ENCODE results near the gene RXRG. TPM values are rescaled to one million over a fixed set of nuclear protein-coding genes. Genes with fewer than 3 reads are reported as not detected.

The RXRG gene
- total RNA-seq, 1 donor from 2014 or later: 39.1 TPM

DNA sequence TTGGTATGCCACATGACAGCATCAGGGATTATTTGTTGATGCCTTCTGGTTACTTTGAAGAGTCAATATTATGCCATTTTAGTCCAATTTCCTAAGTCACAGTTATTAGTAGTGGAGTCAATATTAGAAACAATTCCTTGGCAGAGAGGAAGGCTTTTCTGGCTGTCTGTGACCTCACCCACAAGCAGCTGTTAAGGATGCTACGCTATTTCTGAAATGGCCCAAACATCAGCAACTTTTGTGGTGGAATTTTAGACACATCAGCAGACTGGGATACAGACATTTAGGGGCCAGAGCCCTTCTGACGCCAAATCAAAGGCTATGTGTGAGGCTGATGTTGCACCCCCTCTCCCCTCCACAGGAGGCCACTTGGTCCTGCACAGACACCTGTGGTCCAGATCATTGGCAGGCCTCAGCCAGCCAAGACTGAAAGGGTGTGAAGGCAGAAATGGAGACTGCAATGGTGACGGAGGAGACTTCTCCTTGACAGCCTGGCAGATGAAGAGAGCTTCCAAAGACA is 9.2 kb upstream of the RXRG start:
- H3K9ac ChIP-seq (ENCODE audit: low read depth in 1 of 3, low read length in 3 of 3): no peak overlapping the region
- H3K36me3 ChIP-seq (ENCODE audit: control insufficient read depth in 3 of 3, insufficient read depth in 3 of 3, low read length in 3 of 3): no peaks in the 10 kb centered on the region
- H3K27me3 ChIP-seq (ENCODE audit: control insufficient read depth in 3 of 3, insufficient read depth in 3 of 3, low read length in 3 of 3): no peaks in the 10 kb centered on the region
- H3K4me3 ChIP-seq (ENCODE audit: low read length in 3 of 3): no peak overlapping the region
- no peak overlapping the region for H3K27ac ChIP-seq (ENCODE audit: low read depth, low read length)
- H3K9me3 ChIP-seq (ENCODE audit: control insufficient read depth in 3 of 3, low read length in 3 of 3): no peaks in the 10 kb centered on the region
- H3K4me1 ChIP-seq (ENCODE audit: control insufficient read depth in 3 of 3, insufficient read depth in 3 of 3, low read length in 3 of 3): peaks cover 5 to 7% (median 5%) of the 10 kb centered on the region in 3 donors

DNA sequence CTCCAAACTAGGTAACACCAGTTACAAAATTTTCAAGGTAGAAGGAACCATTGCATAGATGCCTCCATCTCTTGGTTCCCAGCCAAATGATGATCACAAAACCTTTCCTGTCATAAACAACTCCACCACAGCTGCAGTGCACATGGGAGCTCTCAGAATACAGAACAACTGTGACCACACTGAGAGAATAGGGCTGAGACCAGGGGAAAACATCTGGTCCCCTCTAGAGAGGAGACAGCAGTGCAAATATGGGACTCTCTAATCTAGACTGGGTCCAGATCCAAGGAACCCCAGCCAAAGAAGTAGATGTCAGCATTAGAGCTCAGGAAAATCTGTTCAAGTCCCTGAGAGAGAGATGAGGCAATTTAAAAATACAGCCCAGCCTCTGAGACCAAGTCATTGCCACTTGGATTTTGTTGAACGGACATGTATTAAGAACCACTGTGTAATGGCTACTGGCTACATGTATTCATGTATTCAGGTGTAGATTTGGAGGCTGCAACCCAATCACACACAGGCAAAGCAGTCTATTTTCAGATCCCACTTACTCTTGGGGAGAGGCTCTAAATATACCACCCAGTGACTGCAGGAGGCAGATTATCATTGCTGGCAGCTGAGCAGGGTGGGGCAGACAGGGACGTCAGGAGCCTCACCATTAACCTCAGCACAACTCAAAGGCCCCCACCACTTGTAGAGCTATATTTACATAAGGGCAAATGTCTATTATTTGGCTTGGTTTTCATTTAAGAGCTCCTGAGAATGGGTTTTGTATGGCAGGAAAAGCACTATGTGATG is 7.6 kb upstream of the RXRG start:
- Histone ChIP-seq H3K4me1 (ENCODE audit: control insufficient read depth in 3 of 3, insufficient read depth in 3 of 3, low read length in 3 of 3) (peaks cover 5 to 7% (median 5%) of the 10 kb centered on the region in 3 donors), H3K27me3 (ENCODE audit: control insufficient read depth in 3 of 3, insufficient read depth in 3 of 3, low read length in 3 of 3) (no peaks in the 10 kb centered on the region), H3K27ac (ENCODE audit: low read depth, low read length) (no peak overlapping the region)

DNA sequence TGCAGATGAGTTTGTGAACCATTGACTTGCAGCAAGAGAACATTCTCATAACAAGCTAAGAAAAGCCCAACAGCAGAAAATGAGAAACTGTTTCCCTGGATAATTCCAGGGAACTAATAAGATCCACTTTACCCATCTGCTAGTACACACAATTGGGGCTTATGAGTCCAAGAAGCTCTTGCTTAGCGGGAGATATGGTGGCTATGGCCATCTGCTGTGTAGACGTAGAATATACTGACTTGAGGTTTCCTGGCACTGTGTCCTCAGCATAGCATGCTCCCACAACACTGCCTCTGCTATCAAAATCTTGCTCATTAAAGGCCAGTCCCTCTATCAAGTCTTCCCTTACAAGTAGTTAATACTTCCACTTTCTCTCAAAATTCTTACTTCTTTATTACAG is 6.8 kb upstream of the RXRG start:
- Histone ChIP-seq H3K4me1 (ENCODE audit: control insufficient read depth in 3 of 3, insufficient read depth in 3 of 3, low read length in 3 of 3) (peaks cover 5 to 7% (median 5%) of the 10 kb centered on the region in 3 donors), H3K9me3 (ENCODE audit: control insufficient read depth in 3 of 3, low read length in 3 of 3) (no peaks in the 10 kb centered on the region), H3K36me3 (ENCODE audit: control insufficient read depth in 3 of 3, insufficient read depth in 3 of 3, low read length in 3 of 3) (no peaks in the 10 kb centered on the region), H3K9ac (ENCODE audit: low read depth in 1 of 3, low read length in 3 of 3) (no peak overlapping the region), H3K27ac (ENCODE audit: low read depth, low read length) (no peak overlapping the region), H3K4me3 (ENCODE audit: low read length in 3 of 3) (no peak overlapping the region), H3K27me3 (ENCODE audit: control insufficient read depth in 3 of 3, insufficient read depth in 3 of 3, low read length in 3 of 3) (no peaks in the 10 kb centered on the region)

More for the DNA sequence above, 7.6 kb upstream of the RXRG start:
- no peak overlapping the region for H3K4me3 ChIP-seq (ENCODE audit: low read length in 3 of 3)
- H3K9ac ChIP-seq (ENCODE audit: low read depth in 1 of 3, low read length in 3 of 3): no peak overlapping the region
- no peaks in the 10 kb centered on the region for H3K9me3 ChIP-seq (ENCODE audit: control insufficient read depth in 3 of 3, low read length in 3 of 3)
- no peaks in the 10 kb centered on the region for H3K36me3 ChIP-seq (ENCODE audit: control insufficient read depth in 3 of 3, insufficient read depth in 3 of 3, low read length in 3 of 3)

DNA sequence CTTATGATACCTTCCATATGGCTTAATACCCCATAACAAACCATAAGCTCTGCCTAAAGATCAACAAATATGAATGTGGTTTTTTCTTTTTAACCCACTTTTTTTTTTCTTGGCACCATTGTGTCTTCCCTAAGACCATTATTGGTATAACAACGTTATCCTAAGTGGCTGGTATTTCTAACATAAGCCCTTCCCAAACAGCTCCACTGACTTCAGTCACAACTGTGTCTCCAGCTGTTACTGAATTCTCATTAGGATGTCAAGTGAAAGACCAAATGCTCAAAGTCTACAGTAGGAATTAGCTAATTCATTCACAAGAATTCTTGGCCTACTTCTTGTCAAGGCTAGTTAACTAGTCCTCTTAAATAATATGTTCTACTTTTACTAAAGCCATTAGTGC is 4.2 kb upstream of the RXRG start:
- Histone ChIP-seq H3K4me1 (ENCODE audit: control insufficient read depth in 3 of 3, insufficient read depth in 3 of 3, low read length in 3 of 3) (peaks cover 7 to 12% (median 10%) of the 10 kb centered on the region in 3 donors), H3K36me3 (ENCODE audit: control insufficient read depth in 3 of 3, insufficient read depth in 3 of 3, low read length in 3 of 3) (no peaks in the 10 kb centered on the region), H3K27me3 (ENCODE audit: control insufficient read depth in 3 of 3, insufficient read depth in 3 of 3, low read length in 3 of 3) (no peaks in the 10 kb centered on the region), H3K9me3 (ENCODE audit: control insufficient read depth in 3 of 3, low read length in 3 of 3) (no peaks in the 10 kb centered on the region), H3K4me3 (ENCODE audit: low read length in 3 of 3) (no peak overlapping the region), H3K9ac (ENCODE audit: low read depth in 1 of 3, low read length in 3 of 3) (no peak overlapping the region), H3K27ac (ENCODE audit: low read depth, low read length) (no peak overlapping the region)

DNA sequence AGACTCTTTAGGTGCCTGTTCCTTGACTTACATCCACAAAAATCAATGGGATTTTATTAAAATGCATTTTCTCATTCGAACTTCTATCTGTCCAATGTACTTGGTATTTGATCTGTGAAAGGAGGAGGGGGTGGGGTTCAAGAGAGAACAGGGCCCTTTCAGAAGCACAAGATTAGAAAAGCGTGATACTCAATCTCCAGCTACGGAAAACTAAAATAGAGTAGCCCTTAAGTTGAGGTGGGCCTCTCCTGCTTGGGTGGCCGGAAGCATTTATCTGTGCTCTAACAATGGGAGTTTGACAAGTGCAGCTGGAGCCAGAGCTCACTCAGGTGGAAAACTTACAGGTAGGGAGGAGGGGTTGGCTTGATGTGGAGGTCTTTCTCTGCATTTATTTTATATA is 462 bp upstream of the RXRG start:
- no peaks in the 10 kb centered on the region for H3K9me3 ChIP-seq (ENCODE audit: control insufficient read depth in 3 of 3, low read length in 3 of 3)
- H3K9ac ChIP-seq (ENCODE audit: low read depth in 1 of 3, low read length in 3 of 3): peak overlapping the region; percentile 27 to 80 (median 72)
- peaks cover 10 to 27% (median 24%) of the 10 kb centered on the region in 3 donors for H3K4me1 ChIP-seq (ENCODE audit: control insufficient read depth in 3 of 3, insufficient read depth in 3 of 3, low read length in 3 of 3)
- peak overlapping the region; percentile 26 to 78 (median 61) for H3K4me3 ChIP-seq (ENCODE audit: low read length in 3 of 3)
- no peaks in the 10 kb centered on the region for H3K36me3 ChIP-seq (ENCODE audit: control insufficient read depth in 3 of 3, insufficient read depth in 3 of 3, low read length in 3 of 3)
- peak overlapping the region; percentile 73 for H3K27ac ChIP-seq (ENCODE audit: low read depth, low read length)
- no peaks in the 10 kb centered on the region for H3K27me3 ChIP-seq (ENCODE audit: control insufficient read depth in 3 of 3, insufficient read depth in 3 of 3, low read length in 3 of 3)

DNA sequence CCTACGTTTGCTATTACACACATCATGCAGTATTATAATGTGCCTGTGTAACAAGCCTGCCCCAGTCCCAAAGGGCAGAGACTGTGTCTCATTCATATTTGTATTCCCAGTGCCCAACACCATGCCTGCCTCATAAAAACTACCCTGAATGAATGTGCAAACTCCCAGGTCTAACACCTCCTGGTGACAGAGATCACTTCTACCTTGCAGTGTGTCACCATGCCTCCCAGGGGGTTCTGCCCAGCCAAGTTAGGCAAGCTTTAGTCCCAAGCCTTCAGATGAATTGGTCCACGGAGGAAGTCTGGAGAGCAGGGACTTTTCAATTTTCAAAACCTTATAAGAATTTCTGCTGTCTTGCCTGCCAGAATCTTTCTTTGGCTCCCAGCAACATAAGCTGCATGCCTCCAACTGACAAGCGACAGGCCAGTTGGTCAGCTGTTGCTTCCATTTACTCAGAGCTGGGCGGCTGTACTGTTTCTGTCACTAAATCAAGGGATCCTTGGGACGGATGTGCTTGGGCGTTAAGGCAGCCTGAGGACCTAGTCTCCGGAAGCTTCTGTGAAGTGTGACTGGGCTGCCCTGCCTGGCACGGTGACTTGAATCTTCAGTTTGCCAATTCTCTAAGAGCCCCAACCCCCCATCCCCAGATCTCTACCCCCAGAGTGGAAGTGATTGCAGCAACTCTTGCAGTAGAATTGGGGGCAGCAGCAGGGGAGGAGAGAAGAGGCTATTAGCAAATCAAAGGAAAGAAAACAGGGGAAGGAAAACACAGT is 1.2 kb downstream of the RXRG start:
- no peaks in the 10 kb centered on the region for H3K9me3 ChIP-seq (ENCODE audit: control insufficient read depth in 3 of 3, low read length in 3 of 3)
- H3K36me3 ChIP-seq (ENCODE audit: control insufficient read depth in 3 of 3, insufficient read depth in 3 of 3, low read length in 3 of 3): no peaks in the 10 kb centered on the region
- peak overlapping the region; percentile 59 to 88 (median 78) for H3K4me3 ChIP-seq (ENCODE audit: low read length in 3 of 3)
- no peaks in the 10 kb centered on the region for H3K27me3 ChIP-seq (ENCODE audit: control insufficient read depth in 3 of 3, insufficient read depth in 3 of 3, low read length in 3 of 3)
- peak overlapping the region; percentile 73 for H3K27ac ChIP-seq (ENCODE audit: low read depth, low read length)
- peaks cover 10 to 27% (median 24%) of the 10 kb centered on the region in 3 donors for H3K4me1 ChIP-seq (ENCODE audit: control insufficient read depth in 3 of 3, insufficient read depth in 3 of 3, low read length in 3 of 3)
- peak overlapping the region; percentile 72 to 80 (median 80) for H3K9ac ChIP-seq (ENCODE audit: low read depth in 1 of 3, low read length in 3 of 3)

DNA sequence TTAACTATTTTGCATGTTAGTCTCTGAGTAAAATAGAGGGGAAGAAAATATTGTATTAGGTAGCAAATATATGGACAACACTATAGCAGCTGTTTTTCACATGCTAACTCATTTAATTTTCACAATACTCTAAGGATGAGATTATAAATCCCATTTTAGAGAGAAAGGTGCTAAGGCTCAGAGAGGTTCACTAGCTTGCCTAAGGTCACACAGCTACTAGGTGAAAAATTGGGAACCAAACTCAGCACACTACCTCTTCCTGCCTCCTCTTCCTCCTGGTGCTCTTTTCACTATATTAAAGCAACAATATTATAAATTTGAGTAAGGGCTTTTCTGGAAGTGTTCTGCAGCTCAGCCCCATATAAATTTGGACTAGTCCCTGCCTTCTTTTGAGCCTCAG is 2.3 kb downstream of the RXRG start:
- H3K4me1 ChIP-seq (ENCODE audit: control insufficient read depth in 3 of 3, insufficient read depth in 3 of 3, low read length in 3 of 3): peaks cover 10 to 27% (median 24%) of the 10 kb centered on the region in 3 donors
- no peaks in the 10 kb centered on the region for H3K36me3 ChIP-seq (ENCODE audit: control insufficient read depth in 3 of 3, insufficient read depth in 3 of 3, low read length in 3 of 3)
- no peak overlapping the region for H3K9ac ChIP-seq (ENCODE audit: low read depth in 1 of 3, low read length in 3 of 3)
- no peaks in the 10 kb centered on the region for H3K27me3 ChIP-seq (ENCODE audit: control insufficient read depth in 3 of 3, insufficient read depth in 3 of 3, low read length in 3 of 3)
- H3K27ac ChIP-seq (ENCODE audit: low read depth, low read length): no peak overlapping the region
- no peaks in the 10 kb centered on the region for H3K9me3 ChIP-seq (ENCODE audit: control insufficient read depth in 3 of 3, low read length in 3 of 3)
- no peak overlapping the region for H3K4me3 ChIP-seq (ENCODE audit: low read length in 3 of 3)

DNA sequence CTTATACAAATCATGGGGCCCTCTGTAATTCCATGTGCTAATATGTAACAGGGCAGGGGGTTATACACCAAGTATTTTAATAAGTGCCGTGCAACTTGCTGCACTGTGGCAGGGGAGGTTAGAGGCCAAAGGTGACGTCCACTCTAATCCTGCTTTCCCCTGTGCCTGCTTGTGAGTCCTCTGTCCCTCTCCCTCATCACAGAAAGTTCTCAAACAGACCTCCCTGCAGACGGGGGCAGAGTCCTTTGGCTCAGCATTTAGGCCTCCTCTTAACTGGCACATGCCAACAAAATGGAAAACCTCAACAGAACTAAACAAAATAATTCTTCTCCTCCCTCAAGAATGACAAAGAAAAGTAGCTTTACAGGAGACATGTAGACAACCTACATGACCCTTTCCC is 2.9 kb downstream of the RXRG start:
- H3K9me3 ChIP-seq (ENCODE audit: control insufficient read depth in 3 of 3, low read length in 3 of 3): no peaks in the 10 kb centered on the region
- no peak overlapping the region for H3K4me3 ChIP-seq (ENCODE audit: low read length in 3 of 3)
- no peak overlapping the region for H3K9ac ChIP-seq (ENCODE audit: low read depth in 1 of 3, low read length in 3 of 3)
- no peak overlapping the region for H3K27ac ChIP-seq (ENCODE audit: low read depth, low read length)
- no peaks in the 10 kb centered on the region for H3K36me3 ChIP-seq (ENCODE audit: control insufficient read depth in 3 of 3, insufficient read depth in 3 of 3, low read length in 3 of 3)
- H3K4me1 ChIP-seq (ENCODE audit: control insufficient read depth in 3 of 3, insufficient read depth in 3 of 3, low read length in 3 of 3): peaks cover 10 to 27% (median 24%) of the 10 kb centered on the region in 3 donors
- no peaks in the 10 kb centered on the region for H3K27me3 ChIP-seq (ENCODE audit: control insufficient read depth in 3 of 3, insufficient read depth in 3 of 3, low read length in 3 of 3)

DNA sequence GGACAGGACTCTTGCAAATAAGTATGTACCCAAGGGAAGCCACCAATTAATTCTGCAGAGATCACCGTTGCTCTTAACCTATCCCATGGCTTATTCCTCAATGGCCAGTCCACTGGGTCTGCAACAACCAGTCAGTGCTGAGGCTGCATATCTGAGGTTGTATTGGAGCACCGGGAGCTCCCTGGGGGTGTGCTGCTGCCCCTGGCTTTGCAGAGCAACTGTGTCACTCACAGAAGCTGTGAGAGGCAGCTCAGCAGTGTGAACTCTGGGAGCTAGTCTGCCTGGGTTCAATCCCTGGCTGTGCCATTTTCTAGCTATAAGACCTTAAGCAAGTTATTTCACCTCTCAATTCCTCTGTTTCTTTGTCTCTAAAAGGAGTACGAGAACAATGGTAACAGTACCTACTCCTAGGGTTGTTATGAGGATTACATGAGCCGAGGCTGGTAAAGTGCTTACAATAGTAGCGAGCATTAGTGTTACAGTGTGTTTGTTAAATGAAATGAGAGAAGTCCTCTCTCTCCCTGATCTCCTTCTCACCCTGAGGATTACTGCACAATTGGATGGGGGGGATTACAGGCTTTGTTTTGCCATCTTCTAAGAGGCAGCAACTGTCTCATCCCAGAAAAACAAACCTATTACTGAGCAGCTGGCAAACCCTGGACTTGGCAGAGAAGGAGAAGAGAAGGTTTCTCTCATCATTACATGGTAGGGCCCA is 3.6 kb downstream of the RXRG start:
- Histone ChIP-seq H3K9me3 (ENCODE audit: control insufficient read depth in 3 of 3, low read length in 3 of 3) (no peaks in the 10 kb centered on the region), H3K4me1 (ENCODE audit: control insufficient read depth in 3 of 3, insufficient read depth in 3 of 3, low read length in 3 of 3) (peaks cover 10 to 30% (median 28%) of the 10 kb centered on the region in 3 donors), H3K4me3 (ENCODE audit: low read length in 3 of 3) (no peak overlapping the region), H3K27ac (ENCODE audit: low read depth, low read length) (no peak overlapping the region), H3K27me3 (ENCODE audit: control insufficient read depth in 3 of 3, insufficient read depth in 3 of 3, low read length in 3 of 3) (no peaks in the 10 kb centered on the region), H3K9ac (ENCODE audit: low read depth in 1 of 3, low read length in 3 of 3) (no peak overlapping the region), H3K36me3 (ENCODE audit: control insufficient read depth in 3 of 3, insufficient read depth in 3 of 3, low read length in 3 of 3) (no peaks in the 10 kb centered on the region)
